Thyroid gland (tissue), 4 donors: ENCODE data around the gene CSMD2. TPM values are rescaled to one million over a fixed set of nuclear protein-coding genes. Genes with fewer than 3 reads are reported as not detected.

Experiments used
- DNase-seq, 2 donors: peaks; one replicate each; pipeline ENCODE4 v3.0.0-alpha.2; 2019
- H3K27ac ChIP-seq, 3 donors: fragments of 200-600 bp; sonication (generic); 1 replicate in 2 of 3; 2 replicates in 1 of 3; pipeline ENCODE4 v1.5.1; 2016 to 2019; ENCODE audit warnings: mild to moderate bottlenecking in 1 of 3, moderate library complexity in 1 of 3
- H3K27me3 ChIP-seq: fragments of 200-600 bp; sonication (generic); one replicate; pipeline ENCODE4 v1.5.1; 2019
- H3K36me3 ChIP-seq, 2 donors: fragments of 200-600 bp; sonication (generic); one replicate each; pipeline ENCODE4 v1.5.1; 2016 to 2019
- H3K4me1 ChIP-seq, 2 donors: fragments of 200-600 bp; sonication (generic); one replicate each; pipeline ENCODE4 v1.5.1; 2017 to 2019
- H3K4me3 ChIP-seq, 3 donors: fragments of 200-600 bp; sonication (generic); replicated peaks in 1 of 3; 1 replicate in 2 of 3; 2 replicates in 1 of 3; pipeline ENCODE4 v1.5.1; 2016; ENCODE audit warnings: mild to moderate bottlenecking in 1 of 3
- H3K9me3 ChIP-seq: fragments of 200-600 bp; sonication (generic); one replicate; pipeline ENCODE4 v1.5.1; 2017
- POLR2A ChIP-seq, 2 donors: fragments of 450-650 bp; IDR thresholded peaks; one replicate each; pipeline ENCODE4 v1.6.1; 2017; ENCODE audit warnings: antibody characterized with exemption in 2 of 2, mild to moderate bottlenecking in 2 of 2, moderate library complexity in 1 of 2
- WGBS, 2 donors: methylation state at CpG; one replicate each; pipeline ENCODE4 v1.1.5; 2017; 5-methylcytosine and 5-hydroxymethylcytosine counted together
- intact Hi-C: fragments of 100-400 bp; cut with DNase I; formaldehyde crosslinking; loops from one replicate; pipeline ENCODE4 v1.15.1; 2023
- total RNA-seq, 4 donors: library from RNA; depleted of rRNA; stranded (reverse); fragments of >200 nt; gene quantifications; one replicate each; pipeline ENCODE4 v1.2.3, GENCODE V29; 2016
- TF ChIP-seq, protein P1 (sequence below), 6 experiments: fragments of 200-600 bp in 3 of 6; fragments of 450-650 bp in 3 of 6; sonication (generic) in 3 of 6; IDR thresholded peaks; one replicate each; pipeline ENCODE4 v1.5.1; 2016 to 2019; ENCODE audit warnings: antibody characterized with exemption in 6 of 6, mild to moderate bottlenecking in 2 of 6, inconsistent platforms in 1 of 6, moderate library complexity in 1 of 6

CSMD2 gene
- total RNA-seq, 4 donors from 2014 or later: 0.10 to 0.45 (median 0.13) TPM; not detected in 1

DNA sequence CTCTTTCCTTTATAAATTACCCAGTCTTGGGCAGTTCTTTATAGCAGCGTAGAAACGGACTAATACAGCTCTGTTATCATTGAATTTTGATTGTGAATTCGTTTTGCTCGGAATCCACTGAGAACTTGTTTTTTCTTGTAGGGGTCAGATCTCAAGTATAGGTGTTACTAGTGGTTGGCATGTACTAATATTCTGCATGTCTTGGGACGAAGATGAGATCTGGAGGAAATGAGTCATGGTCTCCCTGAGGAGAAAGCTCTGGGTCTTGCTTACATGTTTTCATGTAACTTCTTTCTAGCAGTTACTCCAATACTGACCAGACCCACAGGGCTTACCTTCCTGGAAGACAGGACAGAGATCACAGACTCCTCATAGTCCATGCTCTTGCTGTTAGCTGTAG lies 662.3 kb downstream of the CSMD2 start:
- WGBS, 2 donors: 66 to 68% methylated on average over 5 of the region's 5 CpGs
- intact Hi-C loops: no loop called here
- TF ChIP-seq POLR2A (IDR thresholded peaks at IDR 0.05): no peak
- TF ChIP-seq, protein P1, sequence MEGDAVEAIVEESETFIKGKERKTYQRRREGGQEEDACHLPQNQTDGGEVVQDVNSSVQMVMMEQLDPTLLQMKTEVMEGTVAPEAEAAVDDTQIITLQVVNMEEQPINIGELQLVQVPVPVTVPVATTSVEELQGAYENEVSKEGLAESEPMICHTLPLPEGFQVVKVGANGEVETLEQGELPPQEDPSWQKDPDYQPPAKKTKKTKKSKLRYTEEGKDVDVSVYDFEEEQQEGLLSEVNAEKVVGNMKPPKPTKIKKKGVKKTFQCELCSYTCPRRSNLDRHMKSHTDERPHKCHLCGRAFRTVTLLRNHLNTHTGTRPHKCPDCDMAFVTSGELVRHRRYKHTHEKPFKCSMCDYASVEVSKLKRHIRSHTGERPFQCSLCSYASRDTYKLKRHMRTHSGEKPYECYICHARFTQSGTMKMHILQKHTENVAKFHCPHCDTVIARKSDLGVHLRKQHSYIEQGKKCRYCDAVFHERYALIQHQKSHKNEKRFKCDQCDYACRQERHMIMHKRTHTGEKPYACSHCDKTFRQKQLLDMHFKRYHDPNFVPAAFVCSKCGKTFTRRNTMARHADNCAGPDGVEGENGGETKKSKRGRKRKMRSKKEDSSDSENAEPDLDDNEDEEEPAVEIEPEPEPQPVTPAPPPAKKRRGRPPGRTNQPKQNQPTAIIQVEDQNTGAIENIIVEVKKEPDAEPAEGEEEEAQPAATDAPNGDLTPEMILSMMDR (IDR thresholded peaks at IDR 0.05): no peak

DNA sequence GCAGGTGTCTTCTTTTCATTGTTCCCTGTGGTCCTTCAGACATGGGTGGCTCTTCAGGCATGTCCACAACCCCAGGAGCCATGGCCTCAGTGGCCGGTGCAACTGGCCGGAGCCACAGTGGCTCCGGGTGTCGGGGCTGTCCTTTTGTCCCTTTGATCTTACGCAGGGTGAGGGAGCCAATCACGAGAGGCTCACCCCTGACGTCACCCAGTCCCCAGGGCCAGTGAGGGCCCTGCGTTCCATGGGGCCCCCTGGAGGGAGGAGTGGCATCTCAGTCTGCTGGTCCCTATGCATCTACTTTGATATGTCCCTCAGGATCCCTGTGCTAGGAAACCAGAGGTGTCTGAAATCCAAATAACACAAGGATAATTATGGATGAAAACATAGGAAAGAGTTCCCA lies 663.3 kb downstream of the CSMD2 start:
- Histone ChIP-seq H3K36me3 (no peaks in the 10 kb centered on the region), H3K9me3 (no peaks in the 10 kb centered on the region), H3K4me1 (no peaks in the 10 kb centered on the region), H3K27ac (no peak overlapping the region), H3K4me3 (no peak overlapping the region), H3K27me3 (no peaks in the 10 kb centered on the region)
- intact Hi-C loops: no loop called here
- 86 to 89% methylated on average over 8 of the region's 8 CpGs for WGBS, 2 donors
- TF ChIP-seq POLR2A (IDR thresholded peaks at IDR 0.05): no peak
- TF ChIP-seq, protein P1 (IDR thresholded peaks at IDR 0.05): no peak
- no peak for DNase-seq

More for the DNA sequence above, 662.3 kb downstream of the CSMD2 start:
- Histone ChIP-seq H3K4me1 (no peaks in the 10 kb centered on the region), H3K27ac (no peak overlapping the region), H3K4me3 (no peak overlapping the region), H3K36me3 (no peaks in the 10 kb centered on the region), H3K9me3 (no peaks in the 10 kb centered on the region), H3K27me3 (no peaks in the 10 kb centered on the region)
- no peak for DNase-seq

DNA sequence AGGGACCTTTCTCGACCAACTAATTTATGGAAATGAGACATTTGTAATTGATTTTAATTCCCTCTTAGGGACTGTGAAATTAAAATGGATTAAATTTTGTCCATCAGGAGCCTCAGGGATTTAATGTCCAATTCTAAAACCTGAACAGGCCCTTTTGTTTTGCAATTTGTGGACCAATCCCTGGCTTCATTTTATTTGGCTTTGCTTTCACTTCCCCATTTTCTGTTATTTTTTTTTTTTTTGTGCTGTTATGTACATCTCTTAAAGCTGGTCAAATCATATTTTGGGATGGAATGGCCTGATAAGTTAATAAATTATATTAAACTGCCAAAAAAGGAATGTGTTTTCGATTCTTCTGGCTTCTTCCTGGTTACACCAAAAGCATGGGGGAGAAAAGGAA lies 663.7 kb downstream of the CSMD2 start:
- H3K9me3 ChIP-seq: no peaks in the 10 kb centered on the region
- TF ChIP-seq POLR2A (IDR thresholded peaks at IDR 0.05): no peak
- TF ChIP-seq, protein P1 (IDR thresholded peaks at IDR 0.05): no peak
- H3K27me3 ChIP-seq: no peaks in the 10 kb centered on the region
- 94 to 97% methylated on average over 2 of the region's 2 CpGs for WGBS, 2 donors
- intact Hi-C loops: no loop called here
- H3K36me3 ChIP-seq: no peaks in the 10 kb centered on the region
- no peak for DNase-seq
- H3K27ac ChIP-seq: no peak overlapping the region
- no peak overlapping the region for H3K4me3 ChIP-seq
- H3K4me1 ChIP-seq: no peaks in the 10 kb centered on the region

DNA sequence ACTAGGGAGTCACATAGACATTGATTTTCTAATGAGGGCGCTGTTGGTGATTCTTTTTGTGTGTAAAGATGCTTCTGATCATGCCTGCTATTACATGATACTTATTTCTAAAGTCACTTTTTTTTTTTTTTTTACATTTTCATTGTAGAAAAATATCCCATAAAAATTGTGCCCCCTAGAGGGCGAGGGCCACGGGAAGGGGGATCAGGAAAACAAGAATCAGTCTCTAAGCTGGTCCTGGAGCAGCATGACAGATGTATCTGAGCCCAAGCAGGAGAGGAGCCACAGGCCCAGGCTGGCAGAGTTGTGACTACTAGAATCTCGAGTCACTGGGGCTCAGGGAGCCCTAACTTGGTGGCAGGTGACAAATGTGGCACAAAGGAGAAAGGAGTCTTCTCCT lies 664.5 kb downstream of the CSMD2 start:
- intact Hi-C loops: no loop called here

DNA sequence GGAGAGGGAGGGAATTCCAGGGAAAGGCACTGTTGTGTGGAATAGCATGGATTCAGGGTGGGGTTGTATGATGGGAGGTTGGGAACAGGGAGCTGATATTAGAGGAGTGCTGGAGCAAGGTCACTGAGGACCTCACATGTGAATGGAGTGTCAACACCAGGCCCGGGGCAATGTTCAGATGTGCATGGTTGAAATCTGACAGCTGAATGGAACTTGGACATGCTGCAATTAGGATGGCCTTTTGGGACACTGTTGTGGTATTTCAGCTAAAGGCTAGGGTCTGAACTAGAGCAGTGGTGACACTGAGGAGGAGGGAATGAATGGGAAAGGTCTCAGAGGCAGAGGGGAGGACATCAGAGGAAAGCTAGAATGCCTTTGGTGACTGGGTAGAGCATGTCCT lies 667.6 kb downstream of the CSMD2 start:
- no peak for DNase-seq
- TF ChIP-seq POLR2A (IDR thresholded peaks at IDR 0.05): no peak
- TF ChIP-seq, protein P1 (IDR thresholded peaks at IDR 0.05): no peak
- Histone ChIP-seq H3K36me3 (peaks cover 17 to 25% of the 10 kb centered on the region in 2 donors), H3K4me1 (no peaks in the 10 kb centered on the region), H3K27ac (no peak overlapping the region), H3K9me3 (no peaks in the 10 kb centered on the region), H3K27me3 (no peaks in the 10 kb centered on the region), H3K4me3 (no peak overlapping the region)
- 92 to 100% methylated on average over 1 of the region's 1 CpG for WGBS, 2 donors
- intact Hi-C loops: no loop called here

More for the DNA sequence above, 664.5 kb downstream of the CSMD2 start:
- Histone ChIP-seq H3K4me1 (no peaks in the 10 kb centered on the region), H3K27ac (no peak overlapping the region), H3K36me3 (no peaks in the 10 kb centered on the region), H3K4me3 (no peak overlapping the region), H3K27me3 (no peaks in the 10 kb centered on the region), H3K9me3 (no peaks in the 10 kb centered on the region)
- TF ChIP-seq, protein P1 (IDR thresholded peaks at IDR 0.05): no peak
- TF ChIP-seq POLR2A (IDR thresholded peaks at IDR 0.05): no peak
- WGBS, 2 donors: 61% methylated on average over 4 of the region's 4 CpGs
- DNase-seq: no peak
